ENCODE measurements around the gene KLHL3.

The KLHL3 gene

GRCh38 chr5:137712139-137712667, 23.7 kb downstream of the KLHL3 start:
- in situ Hi-C loops (cut with MboI; ENCODE audit: low sequenced_read_pairs), result no loop called here

GRCh38 chr5:137710086-137710485, 25.8 kb downstream of the KLHL3 start:
- in situ Hi-C loops (cut with MboI; ENCODE audit: low sequenced_read_pairs), result no loop called here

DNA sequence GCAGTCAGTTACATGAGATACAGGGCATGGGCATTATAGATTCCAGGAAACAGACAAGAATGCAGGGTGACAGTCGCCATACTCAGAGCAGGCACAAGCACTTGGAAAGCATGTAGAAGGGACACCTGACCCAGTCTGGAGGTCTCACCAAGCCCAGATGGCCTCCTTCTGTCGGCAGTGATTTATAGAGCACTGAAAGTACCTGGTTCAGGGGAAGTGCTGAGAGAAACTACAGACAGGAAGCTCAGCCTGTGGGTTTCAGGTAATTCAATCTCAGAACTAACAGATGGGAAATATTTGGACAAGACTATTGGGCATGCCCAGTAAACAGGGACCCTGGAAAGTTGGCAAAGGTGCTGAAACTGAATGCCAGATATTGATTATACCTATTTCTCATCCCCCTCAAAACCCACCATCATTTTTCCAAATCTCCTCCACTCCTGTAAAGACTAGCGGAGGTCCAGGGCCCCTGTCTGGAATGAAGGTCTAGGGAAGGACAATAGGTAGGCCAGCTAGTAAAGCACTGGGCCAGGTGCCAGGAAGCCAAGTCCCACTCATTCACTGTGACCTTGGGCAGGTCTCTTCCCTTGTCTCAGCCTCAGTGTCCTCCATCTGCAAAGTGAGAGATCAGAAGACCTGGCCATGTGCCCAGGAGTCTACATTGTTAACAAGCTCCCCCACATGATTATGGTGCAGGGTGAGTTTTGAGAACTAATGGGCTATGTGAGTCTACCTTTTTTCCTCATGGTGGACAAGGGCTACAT, 26.9 kb downstream of the KLHL3 start:
- in situ Hi-C loops (cut with MboI; ENCODE audit: low sequenced_read_pairs), result no loop called here

DNA sequence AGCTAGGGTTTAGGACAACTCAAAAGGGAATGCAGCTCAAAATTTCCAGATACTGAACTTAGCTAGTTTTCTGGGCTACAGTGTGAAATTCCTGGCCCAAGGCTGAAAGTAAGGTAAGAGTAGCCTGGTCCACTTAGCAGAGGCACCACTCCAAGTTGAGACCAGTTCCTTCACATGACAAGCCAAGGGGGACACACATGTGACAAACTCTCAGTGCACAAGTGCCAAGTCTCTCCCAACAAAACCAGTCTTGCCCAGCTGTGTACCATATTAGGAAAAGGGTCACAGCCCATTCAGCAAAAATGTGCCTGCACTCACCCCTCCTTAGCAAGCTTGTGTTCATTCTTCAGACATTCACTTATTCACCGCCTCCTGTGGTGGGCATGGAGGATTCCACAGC, 27.8 kb downstream of the KLHL3 start:
- in situ Hi-C loops (cut with MboI; ENCODE audit: low sequenced_read_pairs), result no loop called here

DNA sequence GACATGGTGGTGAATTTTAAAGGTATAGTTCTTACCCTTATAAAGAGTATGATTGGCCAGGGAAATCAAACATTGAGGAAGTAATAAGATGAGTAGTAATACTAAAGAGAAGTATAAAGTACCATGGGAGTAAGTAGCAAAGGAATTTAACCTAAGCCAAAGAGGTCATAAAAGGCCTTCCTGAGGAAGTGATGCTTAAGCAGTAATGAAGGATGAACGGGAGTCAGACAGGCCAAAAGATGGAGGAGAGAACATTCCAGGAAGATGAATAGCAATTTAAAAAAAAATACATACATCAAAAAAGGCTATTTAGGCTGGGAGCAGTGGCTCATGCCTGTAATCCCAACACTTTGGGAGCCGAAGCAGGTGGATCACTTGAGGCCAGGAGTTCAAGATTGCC, 29.0 kb downstream of the KLHL3 start:
- in situ Hi-C loops (cut with MboI; ENCODE audit: low sequenced_read_pairs), result no loop called here

DNA sequence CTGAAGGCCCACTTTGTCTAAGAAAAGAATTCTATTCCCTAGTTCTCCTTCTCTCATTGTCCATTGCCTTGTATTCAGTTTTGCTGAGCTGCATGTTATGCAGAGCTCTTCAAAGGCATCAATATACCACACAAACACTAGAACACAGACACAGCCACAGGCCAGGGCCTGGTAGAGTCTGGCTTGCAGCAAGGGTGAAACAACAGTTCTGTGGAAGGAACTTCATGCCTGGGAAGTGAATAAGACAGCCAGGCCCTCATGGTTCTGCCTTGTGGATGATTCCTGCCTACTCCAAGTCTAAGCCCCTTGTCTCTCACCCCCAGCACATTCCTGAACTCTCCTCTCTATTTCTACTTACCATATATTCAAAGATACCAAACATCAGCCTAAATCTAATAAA, 30.8 kb downstream of the KLHL3 start:
- in situ Hi-C loops (cut with MboI; ENCODE audit: low sequenced_read_pairs), result no loop called here

DNA sequence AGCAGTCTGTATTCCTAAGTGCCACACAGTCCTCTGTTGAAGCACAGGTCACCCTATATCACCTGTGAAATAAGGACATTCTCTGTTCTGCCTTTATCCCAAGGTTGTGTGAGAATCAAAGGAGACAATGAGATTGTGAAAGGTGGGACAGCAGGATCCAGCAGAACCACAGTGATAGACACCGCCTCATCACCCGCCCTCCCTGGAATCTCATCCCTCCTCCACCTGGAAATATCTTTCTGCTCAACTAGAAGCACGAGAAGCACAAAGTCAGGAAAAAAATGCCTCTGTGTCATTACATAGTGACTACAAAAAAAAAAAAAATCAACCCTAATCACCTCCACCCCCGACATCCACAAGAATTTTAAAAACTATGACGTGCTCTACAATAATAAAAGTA, 32.3 kb downstream of the KLHL3 start:
- in situ Hi-C loops (cut with MboI; ENCODE audit: low sequenced_read_pairs), result no loop called here

DNA sequence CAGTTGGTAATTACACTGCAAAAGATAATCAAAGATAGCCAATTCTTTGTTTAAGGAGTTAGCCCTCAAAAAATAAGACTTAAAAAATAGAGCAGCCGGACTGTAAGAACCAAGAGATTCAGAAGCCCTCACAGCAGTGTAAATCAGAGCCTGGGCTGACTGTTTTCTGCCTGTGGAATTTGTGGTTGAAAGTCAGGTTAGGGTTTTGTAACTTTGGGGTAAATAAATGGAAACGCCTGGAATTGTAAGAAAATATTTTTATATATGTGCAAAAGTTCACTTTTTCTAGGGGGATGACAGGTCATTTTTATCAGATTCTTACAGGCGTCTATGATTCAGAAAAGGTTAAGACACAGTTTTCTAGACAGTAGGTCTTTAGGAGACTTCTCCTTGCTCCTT, 35.6 kb downstream of the KLHL3 start:
- in situ Hi-C loops (cut with MboI; ENCODE audit: low sequenced_read_pairs), result no loop called here

DNA sequence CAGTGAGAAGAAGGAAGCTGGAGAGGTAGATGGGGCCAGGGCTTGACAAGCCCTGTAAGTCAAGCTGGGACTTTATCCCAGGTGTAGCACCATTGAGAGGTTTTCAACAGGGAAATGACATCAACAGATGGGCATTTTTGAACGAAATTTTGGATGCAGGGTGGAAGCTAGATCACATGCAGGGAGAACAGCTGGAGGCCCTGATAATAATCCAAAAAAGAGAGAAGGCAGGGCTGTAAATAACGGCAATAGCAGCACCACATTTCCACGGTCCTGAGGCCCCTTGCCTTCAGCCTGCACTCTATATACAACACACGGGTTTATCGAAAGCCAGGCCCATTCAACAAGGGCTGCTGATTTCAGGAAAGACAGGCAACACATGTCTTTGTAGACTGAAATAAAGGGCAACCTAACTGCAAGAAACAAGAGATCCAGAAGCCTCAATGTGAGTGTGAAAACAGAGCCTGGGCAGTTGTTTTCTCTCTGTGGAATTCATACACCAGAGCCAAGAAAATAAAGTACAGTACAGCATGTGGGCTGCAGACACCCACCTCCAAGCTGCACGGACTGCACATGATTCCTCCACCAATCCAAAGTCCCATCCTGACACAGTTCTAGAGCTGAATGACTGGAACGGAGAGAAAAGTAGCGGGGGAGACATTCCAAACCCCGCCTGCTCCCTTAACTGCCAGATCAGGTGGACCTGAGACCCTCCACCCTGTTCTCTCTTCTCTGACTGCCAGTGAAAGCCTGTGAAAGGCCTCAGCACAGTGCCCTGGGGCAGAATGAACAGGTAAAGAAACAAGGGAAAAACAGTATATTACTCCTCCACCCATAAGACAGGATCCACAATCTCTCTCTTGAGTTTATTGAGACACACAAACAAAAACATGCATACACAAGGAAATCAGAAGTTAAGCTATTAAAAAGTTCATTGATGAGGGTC, 36.3 kb downstream of the KLHL3 start:
- in situ Hi-C loops (cut with MboI; ENCODE audit: low sequenced_read_pairs), result no loop called here

GRCh38 chr5:137696481-137696880, 39.4 kb downstream of the KLHL3 start:
- in situ Hi-C loops (cut with MboI; ENCODE audit: low sequenced_read_pairs), result no loop called here

DNA sequence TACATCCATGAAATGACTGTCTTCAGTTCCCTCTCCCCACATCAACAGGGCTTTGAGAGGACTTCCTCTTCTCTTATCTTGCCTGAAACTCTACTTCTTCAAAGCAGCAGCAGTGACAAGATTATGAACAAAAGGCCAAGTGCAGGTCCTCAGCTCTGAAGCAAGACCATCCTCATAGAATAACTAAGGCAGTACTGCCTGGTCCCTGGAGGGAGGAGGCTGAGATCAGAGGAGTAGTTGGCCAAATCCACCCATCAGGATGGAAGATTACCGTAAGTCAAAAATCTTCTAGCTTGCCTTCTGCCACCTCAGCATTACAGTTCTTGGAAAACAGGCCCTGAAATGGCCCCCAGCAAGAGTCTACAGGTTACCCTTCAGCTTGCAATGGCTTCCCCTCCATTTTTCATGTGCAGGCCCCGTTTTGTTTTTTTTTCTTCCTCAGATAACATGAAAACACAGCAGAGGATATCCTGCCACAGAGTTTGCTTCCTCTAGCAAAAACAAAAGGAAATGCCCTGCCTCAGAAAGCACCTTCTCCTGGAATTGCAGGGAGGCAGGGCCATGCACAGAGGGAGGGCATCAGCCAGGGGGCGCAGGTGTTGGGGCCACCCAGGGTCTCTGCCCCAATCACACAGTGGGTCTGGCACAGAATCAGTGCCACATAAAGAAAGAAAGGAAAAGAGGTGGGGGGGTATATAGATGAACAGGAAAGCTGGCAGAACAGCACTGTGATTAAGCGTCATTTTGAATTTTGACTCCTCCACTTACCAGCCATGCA, 40.0 kb downstream of the KLHL3 start:
- in situ Hi-C loops (cut with MboI; ENCODE audit: low sequenced_read_pairs), result no loop called here

DNA sequence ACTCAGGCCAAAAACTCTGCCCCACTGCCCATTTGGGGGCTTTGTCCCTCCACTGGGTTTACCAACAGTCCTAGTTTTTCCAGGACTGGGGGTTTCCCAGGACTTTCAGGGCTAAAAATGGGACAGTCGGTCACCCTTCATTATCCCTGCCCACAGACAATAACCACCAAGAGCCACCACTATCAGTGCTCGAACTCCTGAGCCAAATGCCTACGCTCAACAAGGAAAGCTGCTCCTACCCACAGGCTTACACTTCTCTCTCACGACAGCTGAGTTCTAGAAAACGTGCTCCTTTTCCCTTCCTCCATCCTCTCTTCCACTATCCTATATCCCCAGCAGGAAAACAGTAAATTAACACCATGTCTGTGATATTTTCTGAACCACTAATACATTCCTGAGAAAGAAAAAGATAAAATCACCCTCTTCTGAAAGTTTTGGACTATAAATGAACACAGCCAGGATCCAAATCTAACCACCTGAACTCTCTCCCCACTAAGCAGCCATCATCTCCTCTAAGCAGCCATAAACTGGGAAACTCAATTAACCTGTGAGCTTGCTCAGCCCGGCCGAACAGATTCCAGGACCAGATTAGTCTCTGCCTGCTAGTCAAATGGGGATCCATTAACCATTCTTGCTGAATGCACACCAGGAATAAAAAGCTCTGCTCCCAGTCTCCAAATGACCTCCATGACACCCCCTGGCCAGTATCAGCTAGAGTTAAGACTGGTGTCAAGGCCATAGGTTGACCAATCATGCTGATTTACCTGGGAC, 41.8 kb downstream of the KLHL3 start:
- in situ Hi-C loops (cut with MboI; ENCODE audit: low sequenced_read_pairs), result no loop called here

- in situ Hi-C loops (cut with MboI; ENCODE audit: low sequenced_read_pairs), result no loop called here
Observed at GRCh38 chr5:137693307-137693950, 42.5 kb downstream of the KLHL3 start.

- in situ Hi-C loops (cut with MboI; ENCODE audit: low sequenced_read_pairs), result no loop called here
Observed at GRCh38 chr5:137689306-137689705, 46.6 kb downstream of the KLHL3 start.

DNA sequence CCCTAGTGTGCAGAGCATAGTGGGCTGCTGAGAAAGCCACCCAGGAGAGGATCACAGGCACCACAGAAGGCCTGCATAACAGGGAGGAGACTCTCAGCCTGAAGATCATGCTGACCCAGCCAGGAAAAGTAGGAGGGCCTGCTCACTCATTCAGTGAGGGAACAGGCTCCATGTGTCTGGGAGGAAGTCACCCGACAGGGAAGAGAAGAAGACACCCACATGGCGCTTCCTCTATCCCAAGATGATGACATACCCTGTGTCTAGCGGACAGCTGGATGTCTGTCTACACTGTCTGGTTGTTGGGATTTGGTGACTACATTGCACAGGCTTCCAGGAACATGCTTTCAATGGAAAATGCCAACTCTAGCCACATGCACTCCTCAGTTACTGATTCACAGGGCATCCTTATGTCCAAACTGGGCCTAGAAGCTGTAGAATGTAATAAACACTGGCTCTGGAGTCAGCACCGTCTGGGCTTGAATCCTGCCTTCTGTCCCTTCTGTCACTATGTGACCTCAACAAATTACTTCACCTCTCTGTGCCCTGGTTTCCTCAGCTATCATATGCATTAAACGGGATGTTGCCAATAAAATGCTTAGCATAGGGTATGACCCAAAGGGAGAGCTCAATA, 47.6 kb downstream of the KLHL3 start:
- in situ Hi-C loops (cut with MboI; ENCODE audit: low sequenced_read_pairs), result no loop called here

GRCh38 chr5:137684761-137685160, 51.1 kb downstream of the KLHL3 start:
- in situ Hi-C loops (cut with MboI; ENCODE audit: low sequenced_read_pairs), result no loop called here

GRCh38 chr5:137681191-137681590, 54.7 kb downstream of the KLHL3 start:
- in situ Hi-C loops (cut with MboI; ENCODE audit: low sequenced_read_pairs), result no loop called here

GRCh38 chr5:137679910-137680309, 56.0 kb downstream of the KLHL3 start:
- in situ Hi-C loops (cut with MboI; ENCODE audit: low sequenced_read_pairs), result no loop called here

DNA sequence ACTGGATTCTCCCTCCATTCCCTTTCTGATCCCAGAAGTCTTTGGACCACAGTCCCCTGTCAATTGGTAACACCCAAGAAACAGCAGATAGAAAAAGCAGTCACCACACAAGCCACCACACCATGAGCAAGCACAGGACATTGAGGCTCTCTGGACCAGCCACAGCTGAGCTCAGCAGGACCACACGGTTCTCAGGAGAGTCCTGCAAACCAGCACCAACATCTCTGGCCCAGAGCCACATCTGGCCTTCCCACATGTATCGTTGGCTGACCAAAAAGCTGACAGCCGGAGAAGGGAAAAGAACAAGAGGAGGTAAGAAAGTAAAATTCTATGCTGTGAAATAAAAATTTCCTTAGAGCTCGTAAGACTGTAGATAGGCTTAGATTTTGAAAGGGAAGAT, 56.7 kb downstream of the KLHL3 start:
- in situ Hi-C loops (cut with MboI; ENCODE audit: low sequenced_read_pairs), result no loop called here

All from HL-60/S4 treated with phorbol 12-myristate 13-acetate at 8.2 ng/mL for 4 days and 3 days (cell line).